WTC11 (cell line): ENCODE results near the gene TTC39B.

Source experiments
- TF ChIP-seq, protein P1 (sequence below): fragments of 200-600 bp; IDR thresholded peaks from 2 replicates; pipeline ENCODE4 v1.8.0; 2022; ENCODE audit warnings: antibody characterized with exemption
- TF ChIP-seq, protein P2 (sequence below): sonication (generic); formaldehyde crosslinking; IDR thresholded peaks from 2 replicates; pipeline ENCODE4 v1.8.0; 2022; ENCODE audit warnings: mild to moderate bottlenecking, missing genetic modification reagents

GRCh38 chr9:15189481-15189880 is 117.5 kb downstream of the TTC39B start:
- TF ChIP-seq, protein P1, sequence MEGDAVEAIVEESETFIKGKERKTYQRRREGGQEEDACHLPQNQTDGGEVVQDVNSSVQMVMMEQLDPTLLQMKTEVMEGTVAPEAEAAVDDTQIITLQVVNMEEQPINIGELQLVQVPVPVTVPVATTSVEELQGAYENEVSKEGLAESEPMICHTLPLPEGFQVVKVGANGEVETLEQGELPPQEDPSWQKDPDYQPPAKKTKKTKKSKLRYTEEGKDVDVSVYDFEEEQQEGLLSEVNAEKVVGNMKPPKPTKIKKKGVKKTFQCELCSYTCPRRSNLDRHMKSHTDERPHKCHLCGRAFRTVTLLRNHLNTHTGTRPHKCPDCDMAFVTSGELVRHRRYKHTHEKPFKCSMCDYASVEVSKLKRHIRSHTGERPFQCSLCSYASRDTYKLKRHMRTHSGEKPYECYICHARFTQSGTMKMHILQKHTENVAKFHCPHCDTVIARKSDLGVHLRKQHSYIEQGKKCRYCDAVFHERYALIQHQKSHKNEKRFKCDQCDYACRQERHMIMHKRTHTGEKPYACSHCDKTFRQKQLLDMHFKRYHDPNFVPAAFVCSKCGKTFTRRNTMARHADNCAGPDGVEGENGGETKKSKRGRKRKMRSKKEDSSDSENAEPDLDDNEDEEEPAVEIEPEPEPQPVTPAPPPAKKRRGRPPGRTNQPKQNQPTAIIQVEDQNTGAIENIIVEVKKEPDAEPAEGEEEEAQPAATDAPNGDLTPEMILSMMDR: no peak
- TF ChIP-seq, protein P2, sequence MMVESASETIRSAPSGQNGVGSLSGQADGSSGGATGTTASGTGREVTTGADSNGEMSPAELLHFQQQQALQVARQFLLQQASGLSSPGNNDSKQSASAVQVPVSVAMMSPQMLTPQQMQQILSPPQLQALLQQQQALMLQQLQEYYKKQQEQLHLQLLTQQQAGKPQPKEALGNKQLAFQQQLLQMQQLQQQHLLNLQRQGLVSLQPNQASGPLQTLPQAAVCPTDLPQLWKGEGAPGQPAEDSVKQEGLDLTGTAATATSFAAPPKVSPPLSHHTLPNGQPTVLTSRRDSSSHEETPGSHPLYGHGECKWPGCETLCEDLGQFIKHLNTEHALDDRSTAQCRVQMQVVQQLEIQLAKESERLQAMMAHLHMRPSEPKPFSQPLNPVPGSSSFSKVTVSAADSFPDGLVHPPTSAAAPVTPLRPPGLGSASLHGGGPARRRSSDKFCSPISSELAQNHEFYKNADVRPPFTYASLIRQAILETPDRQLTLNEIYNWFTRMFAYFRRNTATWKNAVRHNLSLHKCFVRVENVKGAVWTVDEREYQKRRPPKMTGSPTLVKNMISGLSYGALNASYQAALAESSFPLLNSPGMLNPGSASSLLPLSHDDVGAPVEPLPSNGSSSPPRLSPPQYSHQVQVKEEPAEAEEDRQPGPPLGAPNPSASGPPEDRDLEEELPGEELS (CRISPR knock-in tag): no peak
